ENCODE measurements around the gene KCNIP2. TPM values are rescaled to one million over a fixed set of nuclear protein-coding genes. Genes with fewer than 3 reads are reported as not detected.

KCNIP2 gene
- total RNA-seq, 4 donors from 2014 or later, result 1.1 to 5.2 (median 2.2) TPM

DNA sequence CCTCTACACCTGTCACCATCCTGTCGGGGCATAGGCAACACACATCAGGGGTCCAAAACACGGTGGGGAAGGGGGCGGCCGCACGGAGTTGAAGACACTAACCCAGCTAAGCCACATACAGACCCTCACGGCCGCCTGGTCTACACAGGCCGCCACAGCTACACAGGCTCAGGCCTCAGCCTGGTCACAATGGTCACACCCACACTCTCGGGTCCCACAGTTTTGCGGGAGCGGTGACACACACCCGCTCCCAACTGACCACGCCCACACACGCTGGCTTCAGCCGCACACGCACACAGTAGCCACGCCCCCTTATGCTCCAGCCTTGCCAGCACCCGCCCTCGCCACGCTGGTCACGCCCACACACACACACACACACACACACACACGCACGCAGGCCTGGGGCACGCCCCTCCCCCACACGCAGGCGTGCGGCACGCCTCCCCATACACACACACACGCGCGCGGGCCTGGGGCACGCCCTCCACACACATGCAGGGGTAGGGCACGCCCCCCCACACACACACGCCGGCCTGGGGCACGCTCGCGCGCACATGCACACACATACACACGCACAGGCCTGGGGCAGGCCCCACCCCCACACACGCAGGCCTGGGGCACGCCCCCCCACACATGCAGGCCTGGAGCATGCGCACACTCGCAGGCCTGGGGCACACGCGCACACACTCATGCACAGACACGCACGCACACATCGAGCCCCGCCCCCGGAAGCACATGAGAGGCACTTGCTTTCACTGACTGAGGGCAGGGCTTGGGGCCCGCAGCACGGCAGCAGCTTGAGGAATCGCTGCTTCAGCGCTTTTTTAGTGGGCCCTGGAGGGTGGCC is 13.1 kb downstream of the KCNIP2 start:
- WGBS, 2 donors (ENCODE audit: low coverage in 1 of 2), result 3% methylated on average over 56 of the region's 56 CpGs; no CpG with 5 or more reads in 1 of the 2 donors
- no peaks in the 10 kb centered on the region for H3K27me3 ChIP-seq
- H3K27ac ChIP-seq, result peak overlapping the region; percentile 59 to 85 (median 71)
- no peaks in the 10 kb centered on the region for H3K36me3 ChIP-seq
- H3K4me3 ChIP-seq, result peak overlapping the region; percentile 27 to 47 (median 36)
- intact Hi-C loops (cut with DNase I; ENCODE audit: low total_unique reads) (no loop called here), in situ Hi-C loops (cut with MboI; ENCODE audit: low pct_ligation_motif_present in 1 of 4, low pct_unique_long_range_greater_than_20kb in 1 of 4, low sequenced_read_pairs in 3 of 4) (loop anchor here in 1 of 4 donors (10.0 kb wide), 1 partner anchor 184 kb away; no protein-coding TSS in a partner anchor)
- TF ChIP-seq EP300 (IDR thresholded peaks at IDR 0.05; ENCODE audit: low read depth) (no peak), POLR2AphosphoS5 (IDR thresholded peaks at IDR 0.05) (peak in 1 of 3 donors; percentile 9), POLR2A (IDR thresholded peaks at IDR 0.05) (peak; percentile 34)
- TF ChIP-seq, protein P1, sequence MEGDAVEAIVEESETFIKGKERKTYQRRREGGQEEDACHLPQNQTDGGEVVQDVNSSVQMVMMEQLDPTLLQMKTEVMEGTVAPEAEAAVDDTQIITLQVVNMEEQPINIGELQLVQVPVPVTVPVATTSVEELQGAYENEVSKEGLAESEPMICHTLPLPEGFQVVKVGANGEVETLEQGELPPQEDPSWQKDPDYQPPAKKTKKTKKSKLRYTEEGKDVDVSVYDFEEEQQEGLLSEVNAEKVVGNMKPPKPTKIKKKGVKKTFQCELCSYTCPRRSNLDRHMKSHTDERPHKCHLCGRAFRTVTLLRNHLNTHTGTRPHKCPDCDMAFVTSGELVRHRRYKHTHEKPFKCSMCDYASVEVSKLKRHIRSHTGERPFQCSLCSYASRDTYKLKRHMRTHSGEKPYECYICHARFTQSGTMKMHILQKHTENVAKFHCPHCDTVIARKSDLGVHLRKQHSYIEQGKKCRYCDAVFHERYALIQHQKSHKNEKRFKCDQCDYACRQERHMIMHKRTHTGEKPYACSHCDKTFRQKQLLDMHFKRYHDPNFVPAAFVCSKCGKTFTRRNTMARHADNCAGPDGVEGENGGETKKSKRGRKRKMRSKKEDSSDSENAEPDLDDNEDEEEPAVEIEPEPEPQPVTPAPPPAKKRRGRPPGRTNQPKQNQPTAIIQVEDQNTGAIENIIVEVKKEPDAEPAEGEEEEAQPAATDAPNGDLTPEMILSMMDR (IDR thresholded peaks at IDR 0.05), result no peak
- H3K4me1 ChIP-seq, result peaks cover 4 to 17% (median 13%) of the 10 kb centered on the region in 4 donors
- peak; percentile 93 for DNase-seq
- no peaks in the 10 kb centered on the region for H3K9me3 ChIP-seq

DNA sequence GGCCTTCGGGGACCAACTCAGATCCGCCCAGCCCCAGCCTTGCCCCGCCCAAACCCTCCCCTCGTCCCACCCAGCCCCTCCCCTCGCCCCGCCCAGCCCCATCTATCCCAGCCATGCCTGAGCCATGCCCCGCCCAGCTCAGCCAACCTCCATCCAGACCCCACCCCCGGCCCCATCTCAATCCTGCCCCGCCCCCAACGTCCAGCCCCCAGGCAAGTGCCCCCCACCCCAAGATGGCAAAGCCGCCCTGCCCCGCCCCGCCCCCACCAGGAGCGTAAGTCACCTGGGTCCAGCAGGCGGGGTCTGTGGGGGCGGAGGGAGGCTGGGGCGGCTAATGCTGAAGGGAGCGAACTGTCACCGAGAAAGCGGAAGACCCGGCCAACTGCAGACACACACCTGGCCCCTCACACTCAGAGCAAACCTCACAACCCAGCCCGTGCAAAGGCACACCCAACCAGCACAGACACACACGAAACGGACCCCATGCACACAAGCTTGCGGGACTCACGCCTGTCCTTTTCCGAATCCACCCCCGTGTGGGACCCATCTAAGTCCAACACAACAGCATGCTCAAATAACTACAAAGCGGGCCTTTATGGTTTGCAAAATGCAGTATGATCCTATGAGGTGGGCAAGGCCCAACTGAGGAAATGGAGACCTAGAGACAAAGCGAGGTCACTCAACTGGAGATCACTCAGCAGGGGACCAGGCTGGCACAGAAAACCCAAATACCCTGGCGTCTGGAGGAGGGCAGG is 13.9 kb downstream of the KCNIP2 start:
- H3K4me1 ChIP-seq, result peaks cover 4 to 17% (median 13%) of the 10 kb centered on the region in 4 donors
- WGBS, 2 donors (ENCODE audit: low coverage in 1 of 2), result 44% methylated on average over 25 of the region's 31 CpGs; no CpG with 5 or more reads in 1 of the 2 donors
- no peaks in the 10 kb centered on the region for H3K9me3 ChIP-seq
- DNase-seq, result peak; percentile 62
- peak overlapping the region; percentile 56 to 85 (median 71) for H3K27ac ChIP-seq
- in situ Hi-C loops (cut with MboI; ENCODE audit: low pct_ligation_motif_present in 1 of 4, low pct_unique_long_range_greater_than_20kb in 1 of 4, low sequenced_read_pairs in 3 of 4) (loop anchor here in 1 of 4 donors (10.0 kb wide), 1 partner anchor 185 kb away; no protein-coding TSS in a partner anchor), intact Hi-C loops (cut with DNase I; ENCODE audit: low total_unique reads) (no loop called here)
- H3K27me3 ChIP-seq, result no peaks in the 10 kb centered on the region
- peak overlapping the region in 2 of 4 donors; percentile 44 to 47 for H3K4me3 ChIP-seq
- TF ChIP-seq EP300 (IDR thresholded peaks at IDR 0.05; ENCODE audit: low read depth) (no peak), POLR2A (IDR thresholded peaks at IDR 0.05) (no peak), POLR2AphosphoS5 (IDR thresholded peaks at IDR 0.05) (no peak)
- TF ChIP-seq, protein P1 (IDR thresholded peaks at IDR 0.05), result no peak
- H3K36me3 ChIP-seq, result no peaks in the 10 kb centered on the region

DNA sequence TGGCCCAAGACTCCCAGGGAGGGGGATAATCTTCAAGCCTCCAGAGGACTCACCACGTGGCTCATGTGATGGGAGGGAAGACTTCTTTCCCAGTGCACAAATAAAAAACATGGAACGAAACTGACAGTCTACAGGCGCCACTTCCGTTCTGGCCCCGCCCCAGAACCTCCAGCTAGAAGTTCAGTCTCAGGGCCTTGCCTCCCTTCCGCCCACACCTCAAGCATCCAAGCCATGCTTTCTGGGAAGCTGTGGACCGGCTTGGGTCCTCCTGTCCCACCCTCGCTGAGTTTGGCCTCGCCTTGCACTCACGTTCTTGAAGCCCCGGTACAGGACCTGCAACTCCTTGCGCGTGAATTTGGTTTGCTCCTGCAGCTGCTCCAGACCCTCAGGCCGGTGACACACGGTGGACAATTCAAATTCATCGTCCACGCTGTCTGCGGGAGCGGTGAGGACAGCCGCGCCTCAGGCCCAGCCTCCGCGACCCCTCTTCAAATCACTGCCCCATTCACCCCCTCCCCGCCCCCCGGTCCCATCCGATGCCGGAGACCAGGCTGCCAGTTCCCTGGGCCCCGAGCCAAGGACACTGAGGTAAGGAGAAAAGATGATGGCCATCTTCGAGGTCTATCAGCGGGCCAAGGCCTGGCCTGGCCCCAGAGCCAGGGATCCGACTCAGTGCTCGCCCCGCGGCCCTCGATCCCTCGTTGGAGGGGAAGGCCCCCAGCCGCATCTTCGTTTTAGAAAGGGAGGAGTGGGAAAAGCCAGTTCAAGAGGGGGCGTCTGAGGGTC is 14.6 kb downstream of the KCNIP2 start:
- DNase-seq, result no peak
- Histone ChIP-seq H3K4me3 (peak overlapping the region in 1 of 4 donors; percentile 47), H3K9me3 (no peaks in the 10 kb centered on the region), H3K36me3 (no peaks in the 10 kb centered on the region), H3K27ac (no peak overlapping the region), H3K4me1 (peaks cover 4 to 17% (median 11%) of the 10 kb centered on the region in 4 donors), H3K27me3 (no peaks in the 10 kb centered on the region)
- in situ Hi-C loops (cut with MboI; ENCODE audit: low pct_ligation_motif_present in 1 of 4, low pct_unique_long_range_greater_than_20kb in 1 of 4, low sequenced_read_pairs in 3 of 4), result no loop called here
- no peak for TF ChIP-seq POLR2A (IDR thresholded peaks at IDR 0.05)
- TF ChIP-seq EP300 (IDR thresholded peaks at IDR 0.05; ENCODE audit: low read depth), result no peak
- no peak for TF ChIP-seq POLR2AphosphoS5 (IDR thresholded peaks at IDR 0.05)
- TF ChIP-seq, protein P1 (IDR thresholded peaks at IDR 0.05), result no peak
- WGBS, 2 donors (ENCODE audit: low coverage in 1 of 2), result 73% methylated on average over 39 of the region's 39 CpGs; no CpG with 5 or more reads in 1 of the 2 donors
- intact Hi-C loops (cut with DNase I; ENCODE audit: low total_unique reads), result no loop called here
